SW480 (cell line): ENCODE measurements around the gene OSBPL3.

Experiments used
- DNase-seq: peaks from one replicate; pipeline ENCODE4 v3.0.0-alpha.2; 2016; ENCODE audit warnings: low spot score

Gene OSBPL3

DNA sequence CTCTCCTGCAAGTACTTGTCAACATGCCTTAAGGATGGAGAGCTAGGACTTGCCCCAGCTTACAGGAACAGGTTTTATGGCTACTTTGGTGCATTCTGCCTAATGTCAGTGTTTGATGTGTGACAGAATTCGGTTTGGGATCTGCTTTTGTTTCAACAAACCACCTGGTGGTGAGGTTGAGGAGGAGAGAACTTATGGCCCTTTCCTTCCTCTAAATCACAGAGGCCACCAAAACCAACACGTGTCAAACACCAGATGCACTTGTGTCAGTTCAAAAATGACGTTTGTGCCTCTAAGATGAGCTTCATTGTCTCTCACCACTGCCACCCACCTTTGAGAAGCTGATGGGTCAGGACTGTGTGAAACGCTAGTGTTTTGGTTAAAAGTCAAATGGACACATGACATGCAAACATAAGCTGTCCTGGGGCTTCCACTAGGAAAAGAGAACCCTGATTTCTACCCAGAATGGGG is 83.9 kb downstream of the OSBPL3 start:
- no peak for DNase-seq

DNA sequence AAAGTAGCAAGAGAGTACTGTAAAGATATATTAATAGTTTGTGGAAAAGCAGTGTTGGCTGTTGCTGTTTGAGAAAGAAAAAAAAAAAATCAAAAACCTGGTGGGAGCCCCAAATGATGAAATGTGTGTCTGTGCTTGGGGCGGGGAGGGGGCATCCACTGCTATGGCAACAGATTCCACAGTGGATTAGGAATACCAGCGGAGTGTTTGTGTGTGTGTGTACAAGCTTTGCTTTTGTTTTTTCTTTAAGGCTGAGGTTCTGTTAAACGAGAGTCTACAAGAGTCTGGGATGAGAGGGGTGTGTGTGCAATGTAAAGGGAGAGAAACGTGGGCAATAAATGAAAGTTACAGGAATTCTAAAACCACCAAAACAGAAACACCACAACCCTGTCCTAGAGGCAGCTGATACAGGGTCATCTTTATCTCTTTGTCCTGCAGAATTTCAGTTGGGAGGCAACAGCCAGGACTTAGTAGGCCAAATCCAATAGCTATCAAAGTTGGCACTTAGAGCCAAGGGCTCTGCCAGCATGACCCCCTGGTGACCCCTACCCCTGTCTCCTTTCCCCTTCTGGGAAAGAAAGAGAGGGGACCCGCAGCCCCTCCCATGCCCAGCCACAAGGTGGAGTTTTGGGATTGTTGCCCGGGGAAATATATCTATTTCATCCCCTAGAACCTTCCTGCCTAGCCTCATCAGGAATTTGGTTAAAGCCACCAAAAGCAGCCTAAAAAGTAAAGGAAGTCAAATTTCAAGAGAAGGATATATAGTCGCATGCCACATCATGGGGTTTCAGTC is 85.4 kb downstream of the OSBPL3 start:
- no peak for DNase-seq

DNA sequence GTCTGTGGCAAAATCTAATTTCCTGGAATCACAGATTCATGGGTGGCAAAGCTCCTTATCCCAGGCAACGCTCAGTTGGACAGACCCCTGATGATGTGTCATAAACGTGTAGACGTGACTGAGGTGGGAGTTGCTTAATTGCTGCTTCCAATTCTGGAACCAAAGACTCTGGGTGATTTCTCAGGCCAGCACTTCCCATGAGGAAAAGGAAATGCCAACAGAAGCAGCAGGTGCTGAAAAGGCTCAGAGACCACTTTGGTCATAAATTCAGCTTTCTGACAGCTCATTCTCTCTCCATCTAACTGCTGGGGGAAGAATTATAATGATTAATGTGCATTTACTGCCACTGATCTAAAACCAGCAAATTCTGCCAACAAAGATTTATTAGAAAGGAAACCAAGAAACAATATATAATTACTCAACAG is 88.7 kb downstream of the OSBPL3 start:
- DNase-seq = no peak

DNA sequence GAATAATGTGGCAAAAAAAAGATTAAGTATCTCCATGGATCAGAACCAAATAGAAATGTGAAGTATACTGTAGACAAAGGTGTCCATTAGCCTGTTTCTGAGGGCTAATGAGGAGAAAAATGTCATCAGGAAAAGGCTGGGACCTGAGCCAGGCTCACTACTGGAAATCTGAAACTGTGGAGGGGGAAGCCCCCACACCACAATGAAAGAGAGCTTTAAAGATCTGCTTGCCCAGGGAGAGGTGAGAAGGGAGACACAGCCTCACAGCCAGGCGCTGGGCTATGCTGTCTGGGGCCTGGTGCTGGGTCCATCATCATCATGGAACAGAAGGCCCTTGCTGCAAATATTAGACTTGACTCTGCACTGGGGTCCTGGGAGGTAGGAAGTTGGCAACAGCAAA is 90.4 kb downstream of the OSBPL3 start:
- no peak for DNase-seq

- no peak for DNase-seq
These were observed 91.3 kb downstream of the OSBPL3 start for GRCh38 chr7:24888653-24889052.

DNA sequence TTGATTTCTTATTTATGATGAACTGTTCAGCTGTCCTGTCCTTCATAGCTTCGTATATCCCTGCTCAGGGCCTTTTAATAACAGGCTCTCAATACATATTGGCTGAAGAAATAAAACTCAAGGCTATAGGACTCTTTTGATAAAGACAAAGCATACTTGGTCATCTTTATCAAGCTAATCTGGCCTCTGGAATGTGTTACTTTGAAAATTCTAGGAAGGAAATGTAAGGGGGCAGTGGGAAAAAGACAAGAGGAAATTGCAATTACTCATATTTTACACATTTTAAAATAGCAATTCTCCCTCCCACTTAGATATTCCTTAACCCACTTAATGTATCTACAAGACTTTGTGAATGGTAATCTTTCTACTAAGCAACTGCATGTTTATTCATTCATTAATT is 94.3 kb downstream of the OSBPL3 start:
- no peak for DNase-seq

DNA sequence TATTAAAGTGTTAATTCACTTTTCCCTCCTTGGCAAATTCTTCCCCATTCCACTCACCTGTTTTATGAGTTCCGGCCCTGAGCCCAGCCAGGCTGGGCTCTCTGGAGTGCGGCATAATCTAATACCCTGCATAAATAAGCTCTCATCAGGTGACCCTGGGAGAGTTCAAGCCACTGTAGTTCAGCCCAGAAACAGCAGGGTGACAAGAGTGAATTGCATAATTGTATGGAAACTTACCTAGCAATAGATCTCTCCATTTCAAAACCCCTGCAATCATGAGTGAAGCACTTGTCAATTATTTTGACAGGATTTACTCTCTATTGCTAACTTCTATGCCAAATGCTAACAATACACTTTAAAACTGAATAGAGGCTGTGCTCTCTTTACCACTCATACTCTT is 94.7 kb downstream of the OSBPL3 start:
- DNase-seq = no peak

- no peak for DNase-seq
These were observed 95.6 kb downstream of the OSBPL3 start for GRCh38 chr7:24884401-24884800.

DNA sequence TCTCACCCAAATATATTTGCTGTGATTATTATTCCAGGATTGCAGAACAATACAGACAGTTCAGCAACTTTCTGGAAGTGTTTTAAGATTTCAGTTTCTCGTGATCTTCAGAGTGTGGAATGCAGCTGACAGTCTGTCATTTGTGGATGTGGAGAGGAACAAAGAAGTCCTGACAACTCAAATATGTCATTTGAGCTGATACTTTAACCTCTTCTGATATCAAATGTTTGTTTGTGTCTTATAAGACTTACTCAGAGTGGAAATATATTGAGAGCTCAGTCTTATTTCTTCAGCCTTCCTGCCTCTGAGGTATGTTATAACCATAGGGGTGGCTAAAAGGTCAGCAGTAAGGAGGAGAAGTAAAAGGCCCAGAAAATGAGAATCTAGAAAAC is 96.4 kb downstream of the OSBPL3 start:
- no peak for DNase-seq

GRCh38 chr7:24882989-24883621 is 96.9 kb downstream of the OSBPL3 start:
- no peak for DNase-seq

- peak; percentile 34 for DNase-seq
These were observed 98.4 kb downstream of the OSBPL3 start for GRCh38 chr7:24881623-24882022.

- DNase-seq = no peak
These were observed 99.1 kb downstream of the OSBPL3 start for GRCh38 chr7:24880886-24881285.

- no peak for DNase-seq
These were observed 100.7 kb downstream of the OSBPL3 start for GRCh38 chr7:24879291-24879690.

DNA sequence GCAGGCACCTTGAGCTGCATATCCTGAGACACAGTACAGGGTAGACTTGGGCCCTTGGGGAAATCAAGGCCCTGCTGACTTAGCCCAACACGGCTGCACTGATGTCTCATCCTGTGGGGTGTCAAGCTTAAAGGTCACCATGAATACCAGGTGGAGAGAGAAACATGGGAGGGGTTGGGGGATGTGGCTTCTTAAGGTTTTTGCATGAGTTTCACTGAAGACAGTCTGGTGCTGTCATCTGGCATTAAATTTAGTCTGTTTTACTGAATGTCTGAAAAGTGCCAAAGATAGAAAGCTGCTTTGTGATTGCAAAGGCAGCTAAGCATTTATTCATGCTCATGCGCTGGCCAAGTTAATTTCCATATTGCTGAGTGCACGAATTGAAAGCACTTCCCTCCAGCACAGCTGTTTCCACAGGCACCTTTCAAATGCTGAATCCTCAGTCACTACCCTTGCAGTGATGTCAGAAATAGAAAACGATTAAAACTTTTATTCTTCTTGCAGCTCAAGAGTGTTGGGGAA is 102.1 kb downstream of the OSBPL3 start:
- no peak for DNase-seq

GRCh38 chr7:24874791-24875190 is 105.2 kb downstream of the OSBPL3 start:
- DNase-seq = no peak

DNA sequence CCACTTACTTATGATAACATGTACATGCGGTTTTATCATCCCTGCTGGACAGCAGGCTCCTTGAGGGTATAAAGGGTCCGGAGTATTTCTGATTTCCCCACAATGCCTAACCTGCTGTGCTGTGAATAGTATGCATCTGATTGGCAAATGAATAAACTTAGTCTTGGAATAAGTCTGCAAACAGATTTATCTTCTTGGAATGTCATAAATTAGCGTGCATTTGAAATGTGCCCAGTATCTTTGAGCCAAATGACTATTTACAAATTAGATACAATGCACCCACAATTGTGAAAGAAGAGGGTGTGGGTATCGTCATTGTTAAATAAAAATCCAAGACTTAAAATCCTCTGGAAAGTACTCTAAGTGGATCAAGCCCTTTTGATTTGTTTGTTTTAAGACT is 106.0 kb downstream of the OSBPL3 start:
- DNase-seq = no peak

- DNase-seq = no peak
These were observed 108.2 kb downstream of the OSBPL3 start for GRCh38 chr7:24871770-24872169.

- no peak for DNase-seq
These were observed 109.2 kb downstream of the OSBPL3 start for GRCh38 chr7:24870766-24871165.

DNA sequence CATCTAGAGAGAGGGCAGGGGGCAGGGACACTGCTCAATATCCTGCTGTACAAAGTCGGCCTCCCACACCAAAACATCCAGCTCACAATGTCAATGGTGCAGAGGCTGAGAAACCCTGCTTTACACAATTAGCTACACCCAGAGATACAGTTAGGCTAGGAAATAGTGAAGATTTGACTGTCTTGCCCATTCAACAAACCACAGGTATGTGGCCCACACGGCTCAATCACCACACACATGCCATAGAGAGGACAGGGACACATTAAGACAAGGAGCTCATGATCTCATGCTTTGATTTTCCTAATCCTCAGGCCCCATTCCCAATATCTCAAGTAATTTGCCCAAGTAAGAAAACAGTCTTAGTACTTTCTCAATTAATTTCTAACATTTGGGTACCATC is 110.4 kb downstream of the OSBPL3 start:
- peak; percentile 62 for DNase-seq

GRCh38 chr7:24868741-24869140 is 111.2 kb downstream of the OSBPL3 start:
- no peak for DNase-seq

GRCh38 chr7:24866004-24866615 is 113.9 kb downstream of the OSBPL3 start:
- no peak for DNase-seq

- DNase-seq = no peak
These were observed 115.7 kb downstream of the OSBPL3 start for GRCh38 chr7:24864214-24864817.

DNA sequence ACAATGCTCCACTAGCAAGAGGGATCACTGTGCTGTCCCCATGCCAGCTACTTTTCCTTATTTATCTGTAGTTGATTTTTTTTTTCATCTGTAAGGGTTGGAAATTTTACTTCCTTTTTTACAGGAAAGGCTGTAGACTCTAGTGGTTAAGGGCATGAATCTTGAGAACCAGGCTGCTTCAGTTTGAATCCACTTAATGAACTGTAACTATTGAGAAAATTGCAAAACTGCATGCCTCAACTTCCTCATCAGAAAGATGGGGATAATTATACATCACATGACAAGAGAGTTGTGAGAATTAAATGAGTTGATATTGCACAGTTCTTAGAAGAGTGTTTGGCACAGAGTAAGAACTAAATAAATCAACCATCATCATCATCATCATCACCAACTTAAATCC is 116.4 kb downstream of the OSBPL3 start:
- no peak for DNase-seq
